Measurements from ENCODE around the gene BCAS3.

The BCAS3 gene

GRCh38 chr17:60712675-60713074 is 35.0 kb downstream of the BCAS3 start:
- Histone ChIP-seq H3K4me1 (ENCODE audit: control insufficient read depth, insufficient read depth, low read length, poor library complexity, severe bottlenecking) (peaks cover 2% of the 10 kb centered on the region), H3K4me3 (ENCODE audit: extremely low read depth, insufficient read depth, low read length, poor library complexity, severe bottlenecking) (no peak overlapping the region), H3K27ac (ENCODE audit: low read depth, low read length, severe bottlenecking) (no peak overlapping the region), H3K36me3 (ENCODE audit: control insufficient read depth, insufficient read depth, low read length) (no peaks in the 10 kb centered on the region), H3K9me3 (ENCODE audit: control insufficient read depth, low read length) (no peaks in the 10 kb centered on the region)
- WGBS, 2 experiments (ENCODE audit: insufficient coverage in 2 of 2): 79 to 89% methylated on average over 2 of the region's 2 CpGs

GRCh38 chr17:60713608-60714007 is 36.0 kb downstream of the BCAS3 start:
- Histone ChIP-seq H3K36me3 (ENCODE audit: control insufficient read depth, insufficient read depth, low read length) (no peaks in the 10 kb centered on the region), H3K27ac (ENCODE audit: low read depth, low read length, severe bottlenecking) (no peak overlapping the region), H3K4me1 (ENCODE audit: control insufficient read depth, insufficient read depth, low read length, poor library complexity, severe bottlenecking) (peaks cover 2% of the 10 kb centered on the region), H3K9me3 (ENCODE audit: control insufficient read depth, low read length) (no peaks in the 10 kb centered on the region), H3K4me3 (ENCODE audit: extremely low read depth, insufficient read depth, low read length, poor library complexity, severe bottlenecking) (no peak overlapping the region)
- 100% methylated on average over 1 to 2 of the region's 2 CpGs for WGBS, 2 experiments (ENCODE audit: insufficient coverage in 2 of 2)

GRCh38 chr17:60716766-60717165 is 39.1 kb downstream of the BCAS3 start:
- WGBS, 2 experiments (ENCODE audit: insufficient coverage in 2 of 2): no CpG with 5 or more reads among the region's 1 CpG

GRCh38 chr17:60717814-60718213 is 40.2 kb downstream of the BCAS3 start:
- peaks cover 1% of the 10 kb centered on the region for H3K4me1 ChIP-seq (ENCODE audit: control insufficient read depth, insufficient read depth, low read length, poor library complexity, severe bottlenecking)
- H3K4me3 ChIP-seq (ENCODE audit: extremely low read depth, insufficient read depth, low read length, poor library complexity, severe bottlenecking): no peak overlapping the region
- no peaks in the 10 kb centered on the region for H3K36me3 ChIP-seq (ENCODE audit: control insufficient read depth, insufficient read depth, low read length)
- 95 to 98% methylated on average over 9 of the region's 9 CpGs for WGBS, 2 experiments (ENCODE audit: insufficient coverage in 2 of 2)
- no peaks in the 10 kb centered on the region for H3K9me3 ChIP-seq (ENCODE audit: control insufficient read depth, low read length)
- no peak overlapping the region for H3K27ac ChIP-seq (ENCODE audit: low read depth, low read length, severe bottlenecking)

More at GRCh38 chr17:60716766-60717165, 39.1 kb downstream of the BCAS3 start:
- no peak overlapping the region for H3K4me3 ChIP-seq (ENCODE audit: extremely low read depth, insufficient read depth, low read length, poor library complexity, severe bottlenecking)
- peaks cover 2% of the 10 kb centered on the region for H3K4me1 ChIP-seq (ENCODE audit: control insufficient read depth, insufficient read depth, low read length, poor library complexity, severe bottlenecking)
- no peaks in the 10 kb centered on the region for H3K9me3 ChIP-seq (ENCODE audit: control insufficient read depth, low read length)
- H3K27ac ChIP-seq (ENCODE audit: low read depth, low read length, severe bottlenecking): no peak overlapping the region
- no peaks in the 10 kb centered on the region for H3K36me3 ChIP-seq (ENCODE audit: control insufficient read depth, insufficient read depth, low read length)

GRCh38 chr17:60720763-60721531 is 43.3 kb downstream of the BCAS3 start:
- Histone ChIP-seq H3K4me3 (ENCODE audit: extremely low read depth, insufficient read depth, low read length, poor library complexity, severe bottlenecking) (no peak overlapping the region), H3K27ac (ENCODE audit: low read depth, low read length, severe bottlenecking) (no peak overlapping the region), H3K4me1 (ENCODE audit: control insufficient read depth, insufficient read depth, low read length, poor library complexity, severe bottlenecking) (no peaks in the 10 kb centered on the region), H3K36me3 (ENCODE audit: control insufficient read depth, insufficient read depth, low read length) (no peaks in the 10 kb centered on the region), H3K9me3 (ENCODE audit: control insufficient read depth, low read length) (no peaks in the 10 kb centered on the region)
- WGBS, 2 experiments (ENCODE audit: insufficient coverage in 2 of 2): 0% methylated on average over 2 of the region's 5 CpGs; no CpG with 5 or more reads in 1 of the 2 experiments

DNA sequence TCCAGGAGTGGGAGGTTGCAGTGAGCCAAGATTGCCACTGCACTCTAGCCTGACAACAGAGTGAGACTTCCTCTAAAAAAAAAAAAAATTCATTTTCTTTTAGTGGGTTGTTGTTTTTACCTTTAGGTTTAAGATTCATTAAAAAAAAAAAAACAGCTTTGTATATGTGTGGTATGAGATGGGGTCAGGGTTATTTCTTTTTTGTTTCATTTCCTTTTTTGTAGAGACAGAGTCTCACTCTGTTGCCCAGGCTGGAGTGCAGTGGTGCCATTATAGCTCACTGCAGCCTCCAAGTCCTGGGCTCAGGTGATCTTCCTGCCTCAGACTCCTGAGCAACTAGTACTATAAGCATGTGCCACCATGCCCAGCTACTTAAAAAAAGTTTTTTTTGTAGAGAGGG is 47.0 kb downstream of the BCAS3 start:
- H3K9me3 ChIP-seq (ENCODE audit: control insufficient read depth, low read length): no peaks in the 10 kb centered on the region
- H3K36me3 ChIP-seq (ENCODE audit: control insufficient read depth, insufficient read depth, low read length): no peaks in the 10 kb centered on the region

GRCh38 chr17:60729854-60730253 is 52.2 kb downstream of the BCAS3 start:
- H3K9me3 ChIP-seq (ENCODE audit: control insufficient read depth, low read length): no peaks in the 10 kb centered on the region
- H3K36me3 ChIP-seq (ENCODE audit: control insufficient read depth, insufficient read depth, low read length): no peaks in the 10 kb centered on the region
- H3K27ac ChIP-seq (ENCODE audit: low read depth, low read length, severe bottlenecking): no peak overlapping the region
- no peak overlapping the region for H3K4me3 ChIP-seq (ENCODE audit: extremely low read depth, insufficient read depth, low read length, poor library complexity, severe bottlenecking)
- WGBS, 2 experiments (ENCODE audit: insufficient coverage in 2 of 2): 89 to 94% methylated on average over 2 to 3 of the region's 6 CpGs
- H3K4me1 ChIP-seq (ENCODE audit: control insufficient read depth, insufficient read depth, low read length, poor library complexity, severe bottlenecking): no peaks in the 10 kb centered on the region

More for the DNA sequence above, 47.0 kb downstream of the BCAS3 start:
- H3K4me3 ChIP-seq (ENCODE audit: extremely low read depth, insufficient read depth, low read length, poor library complexity, severe bottlenecking): no peak overlapping the region
- no peak overlapping the region for H3K27ac ChIP-seq (ENCODE audit: low read depth, low read length, severe bottlenecking)
- H3K4me1 ChIP-seq (ENCODE audit: control insufficient read depth, insufficient read depth, low read length, poor library complexity, severe bottlenecking): no peaks in the 10 kb centered on the region

DNA sequence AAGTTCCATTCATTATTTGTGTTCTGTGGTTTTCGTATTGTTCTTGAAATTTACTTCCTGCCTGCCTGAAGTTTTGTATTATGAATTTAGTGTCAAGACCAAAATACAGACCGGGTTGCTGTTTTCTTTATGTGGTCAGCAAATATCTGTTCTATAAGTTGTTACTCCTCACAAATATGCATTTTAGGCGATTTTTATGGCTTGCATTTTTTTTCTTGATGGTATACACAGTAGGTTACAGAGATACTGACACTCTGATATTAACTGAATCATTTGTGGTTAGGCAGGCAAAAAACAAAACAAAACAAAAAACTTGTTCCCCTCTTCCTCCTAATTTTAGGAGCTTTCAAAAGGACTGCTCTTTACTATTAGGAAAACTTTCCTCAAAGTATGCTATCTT is 52.6 kb downstream of the BCAS3 start:
- WGBS, 2 experiments (ENCODE audit: insufficient coverage in 2 of 2): 86% methylated on average over 1 of the region's 3 CpGs; no CpG with 5 or more reads in 1 of the 2 experiments
- Histone ChIP-seq H3K4me1 (ENCODE audit: control insufficient read depth, insufficient read depth, low read length, poor library complexity, severe bottlenecking) (no peaks in the 10 kb centered on the region), H3K27ac (ENCODE audit: low read depth, low read length, severe bottlenecking) (no peak overlapping the region)

GRCh38 chr17:60738287-60738686 is 60.6 kb downstream of the BCAS3 start:
- H3K36me3 ChIP-seq (ENCODE audit: control insufficient read depth, insufficient read depth, low read length): no peaks in the 10 kb centered on the region
- no peak overlapping the region for H3K4me3 ChIP-seq (ENCODE audit: extremely low read depth, insufficient read depth, low read length, poor library complexity, severe bottlenecking)
- H3K4me1 ChIP-seq (ENCODE audit: control insufficient read depth, insufficient read depth, low read length, poor library complexity, severe bottlenecking): no peaks in the 10 kb centered on the region
- H3K9me3 ChIP-seq (ENCODE audit: control insufficient read depth, low read length): no peaks in the 10 kb centered on the region
- H3K27ac ChIP-seq (ENCODE audit: low read depth, low read length, severe bottlenecking): no peak overlapping the region
- WGBS, 2 experiments (ENCODE audit: insufficient coverage in 2 of 2): no CpG with 5 or more reads among the region's 2 CpGs

More for the DNA sequence above, 52.6 kb downstream of the BCAS3 start:
- H3K4me3 ChIP-seq (ENCODE audit: extremely low read depth, insufficient read depth, low read length, poor library complexity, severe bottlenecking): no peak overlapping the region
- no peaks in the 10 kb centered on the region for H3K36me3 ChIP-seq (ENCODE audit: control insufficient read depth, insufficient read depth, low read length)
- no peaks in the 10 kb centered on the region for H3K9me3 ChIP-seq (ENCODE audit: control insufficient read depth, low read length)

DNA sequence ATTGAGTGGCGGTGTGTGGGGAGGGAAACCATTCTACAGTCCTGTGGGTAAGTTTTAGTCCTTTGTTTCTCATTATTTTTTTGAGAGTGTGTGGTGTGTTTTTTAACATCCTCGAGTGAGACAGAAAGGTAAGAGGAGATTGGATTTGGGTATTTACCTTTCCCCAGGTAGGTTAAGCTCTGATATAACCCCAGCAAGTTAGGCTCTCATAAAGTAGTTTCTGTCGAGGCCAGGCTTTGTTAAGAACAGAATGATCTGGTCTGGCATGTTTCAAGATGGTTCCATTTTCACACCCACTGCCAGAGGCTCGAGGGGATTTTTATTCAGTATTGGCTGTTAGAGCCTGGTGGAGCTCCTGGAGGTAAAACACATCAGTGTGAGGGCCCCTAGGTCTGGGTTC is 62.9 kb downstream of the BCAS3 start:
- no peaks in the 10 kb centered on the region for H3K9me3 ChIP-seq (ENCODE audit: control insufficient read depth, low read length)
- H3K4me1 ChIP-seq (ENCODE audit: control insufficient read depth, insufficient read depth, low read length, poor library complexity, severe bottlenecking): peaks cover 11% of the 10 kb centered on the region
- H3K36me3 ChIP-seq (ENCODE audit: control insufficient read depth, insufficient read depth, low read length): no peaks in the 10 kb centered on the region
- H3K4me3 ChIP-seq (ENCODE audit: extremely low read depth, insufficient read depth, low read length, poor library complexity, severe bottlenecking): no peak overlapping the region
- no peak overlapping the region for H3K27ac ChIP-seq (ENCODE audit: low read depth, low read length, severe bottlenecking)
- WGBS, 2 experiments (ENCODE audit: insufficient coverage in 2 of 2): 93 to 94% methylated on average over 3 of the region's 4 CpGs

- Histone ChIP-seq H3K4me3 (ENCODE audit: extremely low read depth, insufficient read depth, low read length, poor library complexity, severe bottlenecking) (no peak overlapping the region), H3K9me3 (ENCODE audit: control insufficient read depth, low read length) (no peaks in the 10 kb centered on the region), H3K4me1 (ENCODE audit: control insufficient read depth, insufficient read depth, low read length, poor library complexity, severe bottlenecking) (peaks cover 11% of the 10 kb centered on the region), H3K36me3 (ENCODE audit: control insufficient read depth, insufficient read depth, low read length) (no peaks in the 10 kb centered on the region), H3K27ac (ENCODE audit: low read depth, low read length, severe bottlenecking) (no peak overlapping the region)
- WGBS, 2 experiments (ENCODE audit: insufficient coverage in 2 of 2): 97 to 100% methylated on average over 1 to 3 of the region's 4 CpGs
Measured at GRCh38 chr17:60741031-60741430, 63.4 kb downstream of the BCAS3 start.

Data from mesodermal cell (in vitro differentiated cells).